Erythroblast (primary cell): ENCODE measurements around the gene APBB3.
"Not testable (repeated sequence)": the region's sequence is repeated elsewhere in the genome, so short reads cannot be mapped to it uniquely, and the experiment has no call there.

Source experiments
- DNase-seq, 2 experiments: peaks; one replicate each; lab custom pipeline; 2025; lab: John Stamatoyannopoulos, UW
- GATA1 ChIP-seq: IDR thresholded peaks from 2 replicates; pipeline ENCODE4 v1.6.1; 2011; ENCODE audit warnings: low read depth, mild to moderate bottlenecking, control low read depth, low read length, moderate library complexity
- POLR2A ChIP-seq: IDR thresholded peaks from 2 replicates; pipeline ENCODE4 v1.6.1; 2011; ENCODE audit warnings: mild to moderate bottlenecking, low read length

The APBB3 gene, protein sequence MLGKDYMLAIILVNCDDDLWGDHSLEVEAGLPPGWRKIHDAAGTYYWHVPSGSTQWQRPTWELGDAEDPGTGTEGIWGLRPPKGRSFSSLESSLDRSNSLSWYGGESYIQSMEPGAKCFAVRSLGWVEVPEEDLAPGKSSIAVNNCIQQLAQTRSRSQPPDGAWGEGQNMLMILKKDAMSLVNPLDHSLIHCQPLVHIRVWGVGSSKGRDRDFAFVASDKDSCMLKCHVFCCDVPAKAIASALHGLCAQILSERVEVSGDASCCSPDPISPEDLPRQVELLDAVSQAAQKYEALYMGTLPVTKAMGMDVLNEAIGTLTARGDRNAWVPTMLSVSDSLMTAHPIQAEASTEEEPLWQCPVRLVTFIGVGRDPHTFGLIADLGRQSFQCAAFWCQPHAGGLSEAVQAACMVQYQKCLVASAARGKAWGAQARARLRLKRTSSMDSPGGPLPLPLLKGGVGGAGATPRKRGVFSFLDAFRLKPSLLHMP

DNA sequence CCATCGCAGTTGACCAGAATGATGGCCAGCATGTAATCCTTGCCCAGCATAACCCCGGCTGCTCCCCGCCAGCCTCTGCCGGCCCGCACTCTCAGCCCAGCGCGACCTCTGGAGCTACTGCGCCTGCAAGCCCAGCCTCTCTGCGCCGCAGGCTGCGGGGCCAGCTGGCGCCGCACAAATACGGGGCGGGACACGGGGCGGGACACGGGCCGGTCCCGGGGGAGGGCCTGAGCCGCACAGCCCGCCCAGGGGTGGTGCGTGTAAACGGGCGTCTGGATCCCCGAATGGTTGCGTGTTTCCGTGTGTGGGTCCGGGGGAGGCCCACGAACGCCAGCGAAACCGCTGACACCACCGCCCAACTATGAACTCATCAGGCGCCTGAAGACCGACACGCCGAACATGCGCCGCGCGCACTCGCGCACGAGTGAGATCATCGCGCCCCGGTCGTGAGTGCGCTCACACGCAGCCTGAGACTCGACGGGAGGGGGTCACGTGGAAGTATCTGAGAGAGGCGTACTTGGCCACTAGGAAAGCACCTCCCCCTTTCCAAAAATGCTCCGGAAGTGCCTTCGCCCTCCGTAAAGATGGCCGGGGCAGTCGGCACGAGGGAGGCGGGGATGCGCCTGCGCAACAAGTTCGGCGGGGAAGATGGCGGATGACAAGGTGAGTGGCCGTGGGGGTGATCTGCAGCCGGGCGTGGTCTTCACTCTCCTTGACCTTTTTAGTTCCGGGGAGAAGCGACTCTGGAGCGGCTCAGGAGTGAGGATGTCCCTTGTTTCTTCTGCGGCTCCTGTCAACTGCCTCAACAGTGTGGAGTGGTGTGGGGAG lies at the start of gene APBB3, which contains the start of gene SLC35A4:
Gene APBB3 (minus strand): TSS at position 403 of the 828 bp plus-strand sequence. CDS start 353 bp downstream, at position 50.
Gene SLC35A4 (plus strand): TSS at position 633 of the 828 bp plus-strand sequence. CDS start 2,342 bp downstream, outside the sequence.
- TF ChIP-seq POLR2A = peak; percentile 95
- no peak for TF ChIP-seq GATA1
- DNase-seq = peak; percentile 98

- TF ChIP-seq POLR2A (no peak), GATA1 (no peak)
- DNase-seq = peak in 1 of 2 experiments; percentile 47
Measured at GRCh38 chr5:140611020-140611521, 46.7 kb upstream of the APBB3 start.

DNA sequence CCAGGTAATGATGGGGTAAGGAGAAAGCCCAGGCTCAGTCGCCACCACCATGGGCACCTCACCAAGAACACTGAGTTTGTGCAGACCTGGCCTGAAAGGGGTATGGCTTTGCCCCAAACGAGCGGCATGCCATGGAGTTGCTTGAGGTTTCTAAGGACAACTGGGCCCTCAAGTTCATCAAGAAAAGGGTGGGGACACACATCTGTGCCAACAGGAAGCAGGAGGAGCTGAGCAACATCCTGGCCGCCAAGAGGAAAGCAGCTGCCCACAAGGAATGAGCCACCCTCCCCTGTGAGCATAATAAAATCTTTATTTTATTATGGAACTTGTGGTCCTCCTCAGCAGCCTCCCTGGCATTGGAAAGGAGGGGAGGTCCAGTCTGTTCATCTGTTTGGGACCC lies 44.7 kb upstream of the APBB3 start:
- TF ChIP-seq GATA1 = no peak
- TF ChIP-seq POLR2A = no peak
- DNase-seq = no peak

DNA sequence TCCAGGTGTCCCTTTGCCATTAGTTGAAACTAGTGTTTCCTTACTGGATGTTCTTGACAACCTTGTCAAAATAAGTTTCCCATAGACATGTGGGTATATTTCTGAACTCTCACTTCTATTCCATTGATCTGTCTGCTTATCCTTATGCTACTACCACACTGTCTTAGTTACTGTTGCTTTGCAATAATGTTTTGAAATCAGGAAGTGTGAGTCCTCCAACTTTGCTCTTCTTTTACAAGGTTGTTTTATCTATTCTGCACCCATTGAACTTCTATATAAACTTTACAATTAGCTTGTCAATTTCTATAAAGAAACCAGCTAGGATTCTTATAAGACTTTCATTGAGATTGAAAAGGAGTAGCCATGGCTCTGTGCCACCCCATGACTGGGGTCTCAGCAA lies 44.3 kb upstream of the APBB3 start:
- no peak for TF ChIP-seq POLR2A
- no peak for TF ChIP-seq GATA1

GRCh38 chr5:140607031-140607430 lies 42.6 kb upstream of the APBB3 start:
- TF ChIP-seq POLR2A = no peak
- no peak for TF ChIP-seq GATA1
- peak in 1 of 2 experiments; percentile 12 for DNase-seq

More for the DNA sequence above, 44.3 kb upstream of the APBB3 start:
- DNase-seq = no peak

GRCh38 chr5:140605879-140606278 lies 41.5 kb upstream of the APBB3 start:
- TF ChIP-seq GATA1 (no peak), POLR2A (no peak)
- no peak for DNase-seq

DNA sequence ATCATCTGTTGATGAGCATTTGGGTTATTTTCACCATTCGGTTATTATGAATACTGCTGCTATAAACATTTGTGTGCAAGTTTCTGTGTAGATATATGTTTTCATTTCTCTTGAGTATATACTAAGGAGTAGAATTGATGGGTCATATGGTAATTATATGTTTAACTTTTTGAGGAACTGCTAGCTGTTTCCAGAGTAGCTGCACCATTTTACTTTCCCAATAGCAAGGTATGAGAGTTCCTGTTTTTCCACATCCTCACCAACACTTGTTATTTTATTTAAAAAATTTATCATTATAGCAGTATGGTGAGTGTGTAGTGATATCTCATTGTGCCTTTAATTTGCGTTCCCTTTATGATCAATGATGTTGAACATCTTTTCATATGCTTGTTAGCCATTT lies 39.3 kb upstream of the APBB3 start:
- DNase-seq = no peak
- TF ChIP-seq GATA1 (no peak), POLR2A (no peak)

DNA sequence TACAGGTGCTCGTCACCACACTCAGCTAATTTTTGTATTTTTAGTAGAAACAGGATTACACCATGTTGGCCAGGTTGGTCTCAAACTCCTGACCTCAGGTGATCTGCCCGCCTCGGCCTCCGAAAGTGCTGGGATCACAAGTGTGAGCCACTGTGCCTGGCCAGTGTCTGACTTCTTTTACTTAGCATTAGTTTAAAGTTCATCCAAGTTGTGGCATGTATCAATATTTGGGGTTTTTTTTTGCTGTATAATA lies 39.0 kb upstream of the APBB3 start:
- DNase-seq = not testable (repeated sequence)

DNA sequence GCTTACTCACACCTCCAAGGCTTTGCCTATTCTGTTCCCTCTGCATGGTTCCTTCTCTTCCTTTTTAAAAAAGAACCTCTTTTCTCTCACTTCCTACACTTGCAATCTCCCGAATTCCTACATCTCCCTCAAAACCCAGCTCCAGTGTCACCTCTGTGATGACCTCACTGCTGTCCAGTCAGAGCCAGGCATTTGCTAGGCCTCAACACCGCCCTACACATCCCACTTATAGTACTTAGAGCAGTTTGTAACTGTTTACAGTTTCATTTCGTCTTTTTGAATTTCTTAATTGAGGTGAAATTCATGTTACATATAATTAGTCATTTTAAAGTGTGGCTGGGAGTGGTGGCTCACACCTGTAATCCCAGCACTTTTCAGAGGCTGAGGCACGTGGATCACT lies 37.7 kb upstream of the APBB3 start:
- TF ChIP-seq GATA1 (no peak), POLR2A (no peak)
- DNase-seq = no peak

- TF ChIP-seq GATA1 (no peak), POLR2A (no peak)
Measured at GRCh38 chr5:140600096-140600495, 35.7 kb upstream of the APBB3 start.

DNA sequence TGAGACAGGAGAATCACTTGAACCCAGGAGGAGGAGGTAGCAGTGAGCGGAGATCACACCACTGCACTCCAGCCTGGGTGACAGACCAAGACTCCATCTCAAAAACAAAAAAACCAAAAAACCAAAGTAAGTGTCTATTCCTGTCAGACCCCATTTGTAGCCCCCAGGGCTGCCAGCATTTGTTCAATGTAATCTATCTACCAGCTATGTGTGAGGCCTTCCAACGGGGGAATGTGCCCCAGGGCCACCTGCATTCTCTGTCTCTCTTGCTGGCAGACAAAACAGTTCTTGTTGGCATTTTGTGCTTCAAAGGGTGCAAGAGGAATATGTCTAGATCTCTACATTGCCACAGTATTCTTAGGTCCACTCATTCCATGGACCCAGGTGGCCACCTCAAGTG lies 34.4 kb upstream of the APBB3 start:
- DNase-seq = no peak
- no peak for TF ChIP-seq POLR2A
- TF ChIP-seq GATA1 = no peak

More at GRCh38 chr5:140600096-140600495, 35.7 kb upstream of the APBB3 start:
- DNase-seq = no peak

DNA sequence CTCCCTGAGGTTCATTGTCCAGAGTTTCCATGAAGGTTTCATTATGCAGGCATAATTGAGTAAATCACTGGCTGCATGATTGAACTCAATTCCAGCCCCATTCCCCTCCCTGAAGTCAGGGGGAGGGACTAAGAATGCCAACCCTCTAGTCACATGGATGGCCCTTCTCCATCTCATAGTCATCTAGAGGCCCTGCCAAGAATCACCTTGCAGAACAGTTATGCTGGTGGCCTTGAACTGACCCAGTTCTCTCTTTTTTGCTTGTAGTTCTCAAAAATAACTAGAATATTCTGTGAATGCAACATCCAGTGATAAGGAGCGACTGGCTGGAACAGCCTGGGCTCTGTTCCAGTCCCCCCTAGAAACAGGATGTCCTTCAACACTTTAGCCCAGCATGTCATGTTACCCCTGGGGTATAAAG lies 31.9 kb upstream of the APBB3 start:
- DNase-seq = no peak
- TF ChIP-seq GATA1 (no peak), POLR2A (no peak)

DNA sequence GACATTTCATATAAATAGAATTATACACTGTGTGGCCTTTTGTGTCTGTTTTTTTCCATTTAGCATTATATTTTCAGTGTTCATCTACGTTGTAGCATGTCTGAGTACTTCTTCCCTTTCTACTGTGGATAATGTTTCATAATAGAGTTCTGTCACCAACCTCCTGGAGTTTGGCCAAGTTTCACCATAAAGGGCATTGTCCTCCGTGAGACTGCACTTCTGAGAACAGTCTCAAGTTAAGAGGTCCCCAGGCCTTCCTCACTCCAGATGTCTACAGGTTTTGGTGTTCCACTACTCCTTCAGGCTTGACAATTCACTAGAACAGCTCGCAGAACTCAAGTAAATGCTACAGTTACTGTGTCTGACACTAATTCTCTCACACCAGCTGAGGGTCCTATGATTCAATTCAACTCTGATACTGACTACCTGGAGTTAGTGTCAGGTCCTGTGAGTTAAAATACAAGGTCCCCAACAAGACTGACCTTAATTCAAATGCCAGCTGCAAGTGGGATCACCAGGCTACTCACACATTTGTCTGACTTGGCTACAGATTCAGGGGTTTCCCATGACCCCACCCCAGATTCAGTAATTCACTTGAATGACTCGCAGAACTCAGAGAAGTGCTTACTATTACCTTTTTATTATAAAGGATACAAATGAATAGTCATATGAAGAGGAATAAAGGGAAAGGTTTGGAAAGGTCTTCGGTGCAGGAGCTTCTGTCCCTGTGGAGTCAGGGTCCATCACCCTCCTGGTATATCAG lies 31.3 kb upstream of the APBB3 start:
- DNase-seq = peak in 1 of 2 experiments; percentile 6
- no peak for TF ChIP-seq POLR2A
- no peak for TF ChIP-seq GATA1
